Coronary artery (tissue), 2 donors: ENCODE data around the gene EPHB1.

Experiments used
- DNase-seq: peaks from one replicate; pipeline ENCODE4 v3.0.0-alpha.2; 2017; ENCODE audit warnings: low spot score
- H3K27ac ChIP-seq, 2 donors: fragments of 200-600 bp; sonication (generic); one replicate each; pipeline ENCODE4 v1.5.1; 2016 to 2019
- H3K4me3 ChIP-seq: fragments of 200-600 bp; sonication (generic); 2 replicates; pipeline ENCODE4 v1.5.1; 2016; ENCODE audit warnings: mild to moderate bottlenecking, moderate library complexity
- TF ChIP-seq, protein P1 (sequence below): fragments of 200-600 bp; sonication (generic); IDR thresholded peaks from one replicate; pipeline ENCODE4 v1.5.1; 2019; ENCODE audit warnings: antibody characterized with exemption

The EPHB1 gene

GRCh38 chr3:135012101-135012500, 217.0 kb downstream of the EPHB1 start:
- H3K4me3 ChIP-seq = no peak overlapping the region
- DNase-seq = no peak
- no peak overlapping the region for H3K27ac ChIP-seq
- TF ChIP-seq, protein P1, sequence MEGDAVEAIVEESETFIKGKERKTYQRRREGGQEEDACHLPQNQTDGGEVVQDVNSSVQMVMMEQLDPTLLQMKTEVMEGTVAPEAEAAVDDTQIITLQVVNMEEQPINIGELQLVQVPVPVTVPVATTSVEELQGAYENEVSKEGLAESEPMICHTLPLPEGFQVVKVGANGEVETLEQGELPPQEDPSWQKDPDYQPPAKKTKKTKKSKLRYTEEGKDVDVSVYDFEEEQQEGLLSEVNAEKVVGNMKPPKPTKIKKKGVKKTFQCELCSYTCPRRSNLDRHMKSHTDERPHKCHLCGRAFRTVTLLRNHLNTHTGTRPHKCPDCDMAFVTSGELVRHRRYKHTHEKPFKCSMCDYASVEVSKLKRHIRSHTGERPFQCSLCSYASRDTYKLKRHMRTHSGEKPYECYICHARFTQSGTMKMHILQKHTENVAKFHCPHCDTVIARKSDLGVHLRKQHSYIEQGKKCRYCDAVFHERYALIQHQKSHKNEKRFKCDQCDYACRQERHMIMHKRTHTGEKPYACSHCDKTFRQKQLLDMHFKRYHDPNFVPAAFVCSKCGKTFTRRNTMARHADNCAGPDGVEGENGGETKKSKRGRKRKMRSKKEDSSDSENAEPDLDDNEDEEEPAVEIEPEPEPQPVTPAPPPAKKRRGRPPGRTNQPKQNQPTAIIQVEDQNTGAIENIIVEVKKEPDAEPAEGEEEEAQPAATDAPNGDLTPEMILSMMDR = no peak

DNA sequence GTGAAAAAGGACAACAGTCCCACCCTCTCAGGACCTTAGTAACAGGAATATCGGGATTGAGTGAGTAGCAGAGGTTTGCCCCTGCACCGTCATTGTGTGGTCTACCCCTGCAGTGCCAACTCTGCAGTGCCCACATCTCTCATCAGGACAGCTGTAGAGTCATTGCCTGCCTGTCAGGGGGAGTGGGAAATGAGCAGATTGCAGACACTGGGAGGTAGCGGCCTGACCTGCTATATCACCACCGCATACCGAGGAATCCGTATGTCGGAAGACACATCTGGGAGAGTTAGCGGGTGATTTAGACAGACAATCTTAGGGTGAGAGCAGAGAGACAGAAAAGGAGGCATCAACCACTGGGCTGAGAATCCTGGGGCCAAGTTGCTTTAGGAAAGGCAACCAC, 218.1 kb downstream of the EPHB1 start:
- H3K27ac ChIP-seq = no peak overlapping the region
- DNase-seq = no peak
- H3K4me3 ChIP-seq = no peak overlapping the region
- TF ChIP-seq, protein P1 = no peak

DNA sequence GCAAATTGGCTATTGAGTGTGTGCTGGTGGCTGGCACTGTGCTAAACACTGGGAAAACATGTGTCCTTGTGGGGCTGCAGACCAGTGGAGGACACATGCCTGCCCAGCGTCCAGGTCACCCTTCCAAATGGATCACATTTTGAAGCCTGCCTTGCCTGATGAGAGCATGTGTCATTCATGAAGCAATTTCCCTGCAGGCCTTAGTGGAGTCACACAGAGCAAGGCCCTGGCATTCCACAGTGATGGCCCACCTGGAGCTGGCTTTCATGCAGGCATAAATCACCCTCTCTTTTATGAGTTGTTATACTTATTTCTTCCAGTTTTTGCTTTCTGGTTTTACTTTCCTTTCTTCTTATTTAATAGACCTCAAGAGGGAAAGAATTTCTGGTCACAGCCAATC, 219.5 kb downstream of the EPHB1 start:
- no peak overlapping the region for H3K4me3 ChIP-seq
- no peak overlapping the region for H3K27ac ChIP-seq
- no peak for DNase-seq
- TF ChIP-seq, protein P1 = no peak

DNA sequence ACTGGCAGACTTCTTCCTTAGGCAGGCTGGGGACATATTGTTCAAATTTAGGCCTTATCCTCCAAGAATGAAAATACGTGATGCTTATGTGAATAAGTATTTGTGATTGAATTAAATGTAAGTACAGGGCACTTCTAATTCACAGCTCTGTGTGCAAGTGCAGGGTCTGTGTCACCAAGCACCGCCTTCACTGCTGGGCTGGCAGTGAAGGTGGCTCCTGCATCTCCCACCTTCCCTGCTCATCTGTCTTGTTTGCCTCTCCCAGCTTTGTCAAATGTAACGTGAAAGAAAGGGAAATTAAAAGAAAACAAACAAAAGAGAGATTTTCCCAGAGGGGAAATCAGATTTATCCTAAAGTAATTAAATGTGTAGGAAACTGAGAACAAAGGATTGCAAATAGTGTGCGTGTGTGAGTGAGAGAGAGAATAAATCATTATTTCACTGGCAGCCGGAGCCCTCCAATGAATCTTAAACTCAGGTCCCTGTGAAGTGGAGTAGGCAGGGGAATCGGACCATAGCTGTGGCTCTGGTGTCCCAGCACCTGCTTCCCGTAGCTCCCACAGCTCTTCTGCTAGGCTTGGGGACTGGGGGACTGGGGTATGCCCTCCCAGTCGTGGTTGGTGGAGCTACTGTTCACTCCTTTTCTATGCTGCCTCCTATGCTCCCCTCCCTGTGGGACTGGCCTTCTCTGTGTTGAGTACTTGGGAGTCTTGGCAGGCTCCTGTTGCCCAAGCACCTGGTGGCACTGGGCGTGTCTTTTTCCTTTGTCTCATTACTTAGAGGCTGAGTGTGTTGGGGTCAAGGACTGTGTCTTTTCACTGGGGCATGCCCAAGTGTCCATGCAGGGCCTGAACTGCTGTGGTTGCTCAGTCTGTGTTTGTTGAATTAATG, 222.2 kb downstream of the EPHB1 start:
- DNase-seq = no peak
- H3K27ac ChIP-seq = no peak overlapping the region
- H3K4me3 ChIP-seq = no peak overlapping the region
- TF ChIP-seq, protein P1 = no peak

DNA sequence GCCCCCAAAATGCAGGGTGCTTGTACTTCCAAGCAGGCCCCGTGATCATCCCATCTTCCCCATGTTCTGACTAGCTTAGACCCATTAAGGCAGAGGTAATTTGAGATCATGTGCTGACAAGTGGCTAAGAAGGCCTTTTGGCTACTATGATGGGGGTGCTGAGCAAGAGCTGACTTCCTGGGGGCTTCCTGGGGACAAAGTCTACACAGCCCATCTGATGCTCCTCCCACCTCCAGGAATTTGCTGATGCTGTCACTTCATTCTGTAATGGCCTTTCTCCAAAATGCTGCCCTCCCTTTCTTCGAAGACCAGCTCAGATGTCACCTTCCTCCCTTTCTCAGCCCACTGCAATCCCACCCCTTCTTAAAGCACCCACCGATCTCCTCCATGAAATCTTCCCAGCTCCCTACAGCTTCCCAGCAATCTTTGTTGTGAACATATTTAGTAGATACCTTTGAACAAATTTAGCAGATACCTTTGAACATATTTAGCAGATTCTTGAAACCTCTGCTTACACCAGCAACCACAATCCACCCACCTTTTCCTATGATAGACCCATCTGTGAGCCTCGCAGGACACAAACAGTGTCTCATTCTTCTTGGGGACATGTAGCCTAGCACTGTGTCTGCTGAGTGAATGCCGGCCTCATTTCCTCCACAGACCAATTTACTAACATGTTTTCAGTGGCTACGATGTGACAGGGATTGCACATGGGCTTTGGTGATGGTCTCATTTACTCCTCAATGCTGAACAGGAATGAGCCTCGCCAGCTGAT, 223.3 kb downstream of the EPHB1 start:
- Histone ChIP-seq H3K27ac (no peak overlapping the region), H3K4me3 (no peak overlapping the region)
- DNase-seq = no peak
- TF ChIP-seq, protein P1 = no peak

- TF ChIP-seq, protein P1 = no peak
- DNase-seq = no peak
- Histone ChIP-seq H3K4me3 (no peak overlapping the region), H3K27ac (no peak overlapping the region)
These were observed 225.1 kb downstream of the EPHB1 start for GRCh38 chr3:135020181-135020580.
